PC-3 (cell line): ENCODE measurements around the gene SMYD3. TPM values are rescaled to one million over a fixed set of nuclear protein-coding genes. Genes with fewer than 3 reads are reported as not detected.

ENCODE experiments used
- ATAC-seq: fragments of 200-7000 bp; cut with Tn5 transposase; 2 replicates; pipeline ENCODE4 v1.9.1; 2020; ENCODE audit warnings: mild to moderate bottlenecking, moderate library complexity
- BruUV-seq: library from RNA; stranded (reverse); fragments of 400-500 nt; replicated peaks from 2 replicates; lab custom pipeline; 2021; lab: Mats Ljungman, UMichigan
- CTCF ChIA-PET: fragments of 300-600 bp; sonication (Branson Sonifier 250); formaldehyde crosslinking; loops from one replicate; lab custom pipeline; 2022; ENCODE audit warnings: antibody characterized with exemption; lab: Charles Lee
- POLR2A ChIA-PET: fragments of 300-600 bp; sonication (Branson Sonifier 250); formaldehyde crosslinking; loops from one replicate; lab custom pipeline; 2022; ENCODE audit warnings: antibody characterized with exemption; ENCODE audit not compliant: unreplicated experiment; lab: Charles Lee
- DNase-seq: peaks from one replicate; pipeline ENCODE4 v3.0.0-alpha.2; 2015
- H2AFZ ChIP-seq: fragments of 300-600 bp; sonication (generic); 2 replicates; pipeline ENCODE4 v1.6.0; 2016; ENCODE audit warnings: antibody characterized with exemption, low read length
- H3F3A ChIP-seq: fragments of 300-600 bp; sonication (generic); one replicate; pipeline ENCODE4 v1.6.0; 2017; ENCODE audit warnings: antibody characterized with exemption, low read length, control low read depth, mild to moderate bottlenecking; ENCODE audit not compliant: unreplicated experiment
- H3K27ac ChIP-seq: fragments of 300-600 bp; sonication (generic); 2 replicates; pipeline ENCODE4 v1.5.1; 2016; ENCODE audit warnings: mild to moderate bottlenecking, low read length
- H3K27me3 ChIP-seq: fragments of 300-600 bp; sonication (generic); 2 replicates; pipeline ENCODE4 v1.6.1; 2016; ENCODE audit warnings: low read length, mixed read lengths
- H3K36me3 ChIP-seq: fragments of 300-600 bp; sonication (generic); 2 replicates; pipeline ENCODE4 v1.6.1; 2016; ENCODE audit warnings: low read depth, mixed run types, low read length, mixed read lengths
- H3K4me1 ChIP-seq: fragments of 300-600 bp; sonication (generic); 2 replicates; pipeline ENCODE4 v1.5.1; 2016; ENCODE audit warnings: low read length; ENCODE audit not compliant: insufficient read depth
- H3K4me2 ChIP-seq: fragments of 300-600 bp; sonication (generic); 2 replicates; pipeline ENCODE4 v1.6.0; 2016; ENCODE audit warnings: low read length
- H3K4me3 ChIP-seq: fragments of 300-600 bp; sonication (generic); 2 replicates; pipeline ENCODE4 v1.5.1; 2016; ENCODE audit warnings: mild to moderate bottlenecking, low read length, mixed read lengths
- H3K79me2 ChIP-seq: fragments of 300-600 bp; sonication (generic); 2 replicates; pipeline ENCODE4 v1.6.1; 2017; ENCODE audit warnings: low read length, mixed read lengths
- H3K9ac ChIP-seq: fragments of 300-600 bp; sonication (generic); 2 replicates; pipeline ENCODE4 v1.6.0; 2016; ENCODE audit warnings: mild to moderate bottlenecking, low read length
- H3K9me2 ChIP-seq: fragments of 300-600 bp; sonication (generic); replicated peaks from 2 replicates; pipeline ENCODE4 v1.6.1; 2016; ENCODE audit warnings: mixed run types, low read length, mixed read lengths
- H3K9me3 ChIP-seq: fragments of 300-600 bp; sonication (generic); 2 replicates; pipeline ENCODE4 v1.6.1; 2016; ENCODE audit warnings: low read length, mixed read lengths
- H4K20me1 ChIP-seq: fragments of 300-600 bp; sonication (generic); 2 replicates; pipeline ENCODE4 v1.6.1; 2016; ENCODE audit warnings: low read length, mixed read lengths
- CTCF ChIP-seq: fragments of 300-600 bp; sonication (generic); conservative IDR thresholded peaks from 2 replicates; pipeline ENCODE4 v1.5.1; 2017; ENCODE audit warnings: antibody characterized with exemption, low read depth, mild to moderate bottlenecking, low read length
- EZH2 ChIP-seq: fragments of 300-600 bp; sonication (generic); IDR thresholded peaks from one replicate; pipeline ENCODE4 v1.6.1; 2017; ENCODE audit warnings: antibody characterized with exemption, mild to moderate bottlenecking, low read length; ENCODE audit not compliant: unreplicated experiment
- EZH2phosphoT487 ChIP-seq: fragments of 300-600 bp; sonication (generic); IDR thresholded peaks from 2 replicates; pipeline ENCODE4 v1.6.1; 2018; ENCODE audit warnings: mild to moderate bottlenecking, antibody characterized with exemption, low read length, borderline replicate concordance
- intact Hi-C: fragments of 100-400 bp; cut with micrococcal nuclease; formaldehyde crosslinking; loops from 2 replicates; pipeline ENCODE4 v1.9.0; 2023
- total RNA-seq: library from RNA; depleted of rRNA; stranded (reverse); fragments of >200 nt; gene quantifications from 2 replicates; pipeline ENCODE4 v1.2.3, GENCODE V29; 2014

Gene SMYD3
- total RNA-seq, 1 experiment from 2014 or later, result 33.0 TPM

- Histone ChIP-seq H3K4me3 (no peak overlapping the region), H3F3A (peaks cover 6% of the 10 kb centered on the region), H2AFZ (no peak overlapping the region), H3K9me3 (no peaks in the 10 kb centered on the region), H3K27ac (no peak overlapping the region), H3K4me2 (no peak overlapping the region), H4K20me1 (no peaks in the 10 kb centered on the region), H3K27me3 (no peaks in the 10 kb centered on the region), H3K79me2 (no peaks in the 10 kb centered on the region), H3K9me2 (no peaks in the 10 kb centered on the region), H3K4me1 (peaks cover 13% of the 10 kb centered on the region), H3K9ac (no peak overlapping the region), H3K36me3 (no peaks in the 10 kb centered on the region)
- no TSS peak for BruUV-seq
- ATAC-seq (no peak), DNase-seq (no peak)
- CTCF ChIA-PET, result no interaction called here
- POLR2A ChIA-PET, result no interaction called here
- intact Hi-C loops, result no loop called here
- TF ChIP-seq EZH2phosphoT487, result no peak
- no peak for TF ChIP-seq EZH2
- TF ChIP-seq CTCF, result no peak
These were observed 295.1 kb downstream of the SMYD3 start for GRCh38 chr1:246212013-246212412.

DNA sequence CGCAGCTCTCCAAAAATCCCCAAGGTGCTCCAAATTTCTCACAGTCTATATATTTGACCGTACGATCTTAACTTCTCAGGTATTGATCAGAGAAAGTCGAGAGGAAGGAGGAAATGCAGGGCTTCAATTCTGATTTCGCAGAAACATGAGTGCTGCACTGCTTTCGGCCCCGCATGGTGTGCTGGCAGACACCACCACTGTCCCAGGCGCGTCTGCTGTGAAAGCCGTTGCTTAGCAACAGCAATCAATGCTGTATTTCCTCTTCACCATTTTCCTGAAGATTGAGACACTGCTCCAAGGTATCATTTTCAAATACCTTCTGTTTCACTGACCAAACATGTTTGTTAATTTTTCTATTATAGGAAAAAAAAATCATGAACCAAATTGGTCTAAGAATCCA lies 296.3 kb downstream of the SMYD3 start:
- Histone ChIP-seq H3F3A (peaks cover 6% of the 10 kb centered on the region), H3K9me2 (no peaks in the 10 kb centered on the region), H4K20me1 (no peaks in the 10 kb centered on the region), H3K27ac (no peak overlapping the region), H3K4me2 (no peak overlapping the region), H3K27me3 (no peaks in the 10 kb centered on the region), H3K36me3 (no peaks in the 10 kb centered on the region), H3K4me3 (no peak overlapping the region), H3K4me1 (peaks cover 13% of the 10 kb centered on the region), H2AFZ (no peak overlapping the region), H3K79me2 (no peaks in the 10 kb centered on the region), H3K9ac (no peak overlapping the region), H3K9me3 (no peaks in the 10 kb centered on the region)
- ATAC-seq, result no peak
- no peak for TF ChIP-seq CTCF
- TF ChIP-seq EZH2phosphoT487, result no peak
- no peak for TF ChIP-seq EZH2
- no TSS peak for BruUV-seq
- ChIA-PET CTCF (no interaction called here), POLR2A (no interaction called here)
- no peak for DNase-seq
- intact Hi-C loops, result no loop called here

DNA sequence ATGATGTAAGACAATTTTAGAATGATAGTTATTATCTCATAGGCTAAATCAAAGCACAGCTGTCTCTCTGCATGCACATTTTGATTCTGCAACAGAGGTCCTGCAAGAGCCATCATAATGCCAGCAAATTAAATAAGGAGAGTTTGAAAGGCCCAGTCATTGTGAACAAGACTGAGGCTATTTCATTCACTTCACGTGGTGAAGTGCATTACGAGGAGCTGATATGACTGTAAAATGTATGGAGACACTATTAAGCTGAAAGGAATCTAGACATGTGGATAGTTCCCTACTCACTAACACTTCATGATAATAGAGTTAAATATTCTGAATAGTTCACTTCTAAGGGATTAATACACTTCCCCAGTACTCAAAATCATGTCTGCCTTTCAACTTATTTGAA lies 299.0 kb downstream of the SMYD3 start:
- no peaks in the 10 kb centered on the region for H3K79me2 ChIP-seq
- TF ChIP-seq EZH2 (no peak), CTCF (no peak), EZH2phosphoT487 (no peak)
- ChIA-PET CTCF (no interaction called here), POLR2A (no interaction called here)
- no peak overlapping the region for H3K4me2 ChIP-seq
- H3K27ac ChIP-seq, result no peak overlapping the region
- DNase-seq (no peak), ATAC-seq (no peak)
- no peaks in the 10 kb centered on the region for H3K9me3 ChIP-seq
- H3F3A ChIP-seq, result no peaks in the 10 kb centered on the region
- no peaks in the 10 kb centered on the region for H3K27me3 ChIP-seq
- no peaks in the 10 kb centered on the region for H4K20me1 ChIP-seq
- no peaks in the 10 kb centered on the region for H3K36me3 ChIP-seq
- H3K9ac ChIP-seq, result no peak overlapping the region
- H3K4me3 ChIP-seq, result no peak overlapping the region
- no TSS peak for BruUV-seq
- no peaks in the 10 kb centered on the region for H3K9me2 ChIP-seq
- H3K4me1 ChIP-seq, result no peaks in the 10 kb centered on the region
- intact Hi-C loops, result no loop called here
- H2AFZ ChIP-seq, result no peak overlapping the region
